SK-MEL-5 (cell line): ENCODE measurements around the gene PRRT1. TPM values are rescaled to one million over a fixed set of nuclear protein-coding genes. Genes with fewer than 3 reads are reported as not detected.
"Not testable (repeated sequence)": the region's sequence is repeated elsewhere in the genome, so short reads cannot be mapped to it uniquely, and the experiment has no call there.

Source experiments
- DNase-seq: peaks from one replicate; pipeline ENCODE4 v3.0.0-alpha.2; 2016; ENCODE audit warnings: low read depth, low spot score
- in situ Hi-C: cut with HindIII; loops from 2 replicates; pipeline ENCODE4 v1.10.0; 2016; ENCODE audit warnings: low sequenced_read_pairs, high pct_unique_total_duplicates, low pct_unique_long_range_greater_than_20kb
- polyA plus RNA-seq, 2 experiments: library from polyadenylated mRNA; depleted of rRNA; stranded (reverse); fragments of >200 nt; gene quantifications; 2 replicates each; pipeline ENCODE4 v1.2.3, GENCODE V29; 2015
- total RNA-seq: library from RNA; depleted of rRNA; stranded (reverse); fragments of >200 nt; shearing (Covaris generic); gene quantifications from 2 replicates; pipeline ENCODE4 v1.2.3, GENCODE V29; 2014; rRNA removed

Gene PRRT1
- total RNA-seq = 0.16 and 0.21 TPM in 2 replicates
- 1.7 and 5.4 TPM in 2 replicates for polyA plus RNA-seq (2015; cell fraction: cytosol; rRNA removed)
- 8.7 and 9.8 TPM in 2 replicates for polyA plus RNA-seq (2015; cell fraction: nucleus; rRNA removed)

GRCh38 chr6:32151863-32152768, at the start of gene PRRT1:
Gene PRRT1 (minus strand): TSS chr6:32151939. CDS start chr6:32151827, 112 bp downstream.
- in situ Hi-C loops = no loop called here

GRCh38 chr6:32200711-32201475, 49.2 kb upstream of the PRRT1 start:
- DNase-seq = no peak
- in situ Hi-C loops = no loop called here

More at GRCh38 chr6:32151863-32152768, at the start of gene PRRT1:
- DNase-seq = no peak

GRCh38 chr6:32198866-32199265, 47.1 kb upstream of the PRRT1 start:
- in situ Hi-C loops = no loop called here
- no peak for DNase-seq

- no peak for DNase-seq
- in situ Hi-C loops = no loop called here
These were observed 46.6 kb upstream of the PRRT1 start for GRCh38 chr6:32198345-32198696.

GRCh38 chr6:32196682-32197616, 45.2 kb upstream of the PRRT1 start:
- DNase-seq = no peak
- in situ Hi-C loops = no loop called here

GRCh38 chr6:32195902-32196681, 44.4 kb upstream of the PRRT1 start:
- in situ Hi-C loops = no loop called here

GRCh38 chr6:32195652-32195901, 43.8 kb upstream of the PRRT1 start:
- peak; percentile 99 for DNase-seq
- in situ Hi-C loops = no loop called here

More at GRCh38 chr6:32195902-32196681, 44.4 kb upstream of the PRRT1 start:
- peak; percentile 96 for DNase-seq

GRCh38 chr6:32194825-32195651, 43.3 kb upstream of the PRRT1 start:
- peak; percentile 77 for DNase-seq
- in situ Hi-C loops = no loop called here

- in situ Hi-C loops = no loop called here
- DNase-seq = no peak
These were observed 42.6 kb upstream of the PRRT1 start for GRCh38 chr6:32194388-32194787.

GRCh38 chr6:32193096-32193495, 41.4 kb upstream of the PRRT1 start:
- DNase-seq, in situ Hi-C loops: not testable (repeated sequence)

- DNase-seq = no peak
- in situ Hi-C loops = no loop called here
These were observed 40.9 kb upstream of the PRRT1 start, which contains the start of gene GPSM3 for GRCh38 chr6:32192608-32193039. Gene GPSM3 (minus strand): TSS chr6:32192643. CDS start chr6:32192513, 130 bp downstream.

GRCh38 chr6:32191696-32192607, 40.2 kb upstream of the PRRT1 start:
- DNase-seq = no peak
- in situ Hi-C loops = no loop called here

- DNase-seq = no peak
- in situ Hi-C loops = no loop called here
These were observed 39.4 kb upstream of the PRRT1 start for GRCh38 chr6:32190911-32191677.

GRCh38 chr6:32190054-32190851, 38.5 kb upstream of the PRRT1 start, which contains the start of gene PBX2:
Gene PBX2 (minus strand): TSS chr6:32190202. CDS start chr6:32189915, 287 bp downstream.
- DNase-seq = peak; percentile 84
- in situ Hi-C loops = no loop called here
